MCF 10A (cell line): ENCODE measurements around the gene ZNF416. TPM values are rescaled to one million over a fixed set of nuclear protein-coding genes. Genes with fewer than 3 reads are reported as not detected.

ENCODE experiments used
- BruUV-seq: library from RNA; stranded (reverse); fragments of 400-500 nt; replicated peaks from 2 replicates; lab custom pipeline; 2021; lab: Mats Ljungman, UMichigan
- CTCF ChIA-PET: fragments of 300-600 bp; sonication (Branson Sonifier 250); formaldehyde crosslinking; extraction: SDS; loops from one replicate; lab custom pipeline; 2021; ENCODE audit warnings: antibody characterized with exemption, inconsistent platforms; lab: Yijun Ruan, JAX
- POLR2A ChIA-PET: fragments of 300-600, 350-650 bp; sonication (Branson Sonifier 250); formaldehyde crosslinking; extraction: SDS; loops from one replicate; lab custom pipeline; 2020; ENCODE audit warnings: antibody characterized with exemption, inconsistent platforms; lab: Yijun Ruan, JAX
- DNase-seq: peaks from one replicate; pipeline ENCODE4 v3.0.0-alpha.2; 2018; ENCODE audit not compliant: unreplicated experiment
- H3K27ac Mint-ChIP-seq: one replicate; pipeline ENCODE4 v1.8.0; 2022; ENCODE audit warnings: mild to moderate bottlenecking, low read depth, mixed read lengths; ENCODE audit not compliant: unreplicated experiment
- H3K27me3 Mint-ChIP-seq: one replicate; pipeline ENCODE4 v1.8.0; 2022; ENCODE audit warnings: mixed read lengths; ENCODE audit not compliant: insufficient read depth, unreplicated experiment
- H3K36me3 Mint-ChIP-seq: one replicate; pipeline ENCODE4 v1.8.0; 2022; ENCODE audit warnings: mild to moderate bottlenecking, moderate library complexity, mixed read lengths; ENCODE audit not compliant: insufficient read depth, unreplicated experiment
- H3K4me1 Mint-ChIP-seq: one replicate; pipeline ENCODE4 v1.8.0; 2022; ENCODE audit warnings: mixed read lengths; ENCODE audit not compliant: insufficient read depth, unreplicated experiment
- H3K4me3 Mint-ChIP-seq: one replicate; pipeline ENCODE4 v1.8.0; 2022; ENCODE audit warnings: mild to moderate bottlenecking, moderate library complexity, mixed read lengths; ENCODE audit not compliant: unreplicated experiment
- H3K9me3 Mint-ChIP-seq: one replicate; pipeline ENCODE4 v1.8.0; 2022; ENCODE audit warnings: mixed read lengths; ENCODE audit not compliant: unreplicated experiment
- intact Hi-C: fragments of 100-400 bp; cut with micrococcal nuclease; formaldehyde crosslinking; loops from 2 replicates; pipeline ENCODE4 v1.14.1; 2022
- total RNA-seq: library from RNA; stranded (reverse); gene quantifications from 2 replicates; pipeline ENCODE4 v1.2.3, GENCODE V29; 2022
- TF ChIP-seq, protein P1 (sequence below): fragments of 200-600 bp; IDR thresholded peaks from one replicate; pipeline ENCODE4 v1.8.0; 2022; ENCODE audit warnings: antibody characterized with exemption, mild to moderate bottlenecking; ENCODE audit not compliant: unreplicated experiment

Gene ZNF416
- total RNA-seq, 1 experiment from 2014 or later, result 5.0 TPM

GRCh38 chr19:57583521-57584416, 5.1 kb upstream of the ZNF416 start, which contains the start of gene ZIK1:
Gene ZIK1 (plus strand): TSS chr19:57584145. CDS start chr19:57584357, 212 bp downstream.
- no peak within 1 kb of the TSS for H3K27ac Mint-ChIP-seq
- CTCF ChIA-PET, result no interaction called here
- no peaks in the 10 kb centered on the region for H3K27me3 Mint-ChIP-seq
- TF ChIP-seq, protein P1, sequence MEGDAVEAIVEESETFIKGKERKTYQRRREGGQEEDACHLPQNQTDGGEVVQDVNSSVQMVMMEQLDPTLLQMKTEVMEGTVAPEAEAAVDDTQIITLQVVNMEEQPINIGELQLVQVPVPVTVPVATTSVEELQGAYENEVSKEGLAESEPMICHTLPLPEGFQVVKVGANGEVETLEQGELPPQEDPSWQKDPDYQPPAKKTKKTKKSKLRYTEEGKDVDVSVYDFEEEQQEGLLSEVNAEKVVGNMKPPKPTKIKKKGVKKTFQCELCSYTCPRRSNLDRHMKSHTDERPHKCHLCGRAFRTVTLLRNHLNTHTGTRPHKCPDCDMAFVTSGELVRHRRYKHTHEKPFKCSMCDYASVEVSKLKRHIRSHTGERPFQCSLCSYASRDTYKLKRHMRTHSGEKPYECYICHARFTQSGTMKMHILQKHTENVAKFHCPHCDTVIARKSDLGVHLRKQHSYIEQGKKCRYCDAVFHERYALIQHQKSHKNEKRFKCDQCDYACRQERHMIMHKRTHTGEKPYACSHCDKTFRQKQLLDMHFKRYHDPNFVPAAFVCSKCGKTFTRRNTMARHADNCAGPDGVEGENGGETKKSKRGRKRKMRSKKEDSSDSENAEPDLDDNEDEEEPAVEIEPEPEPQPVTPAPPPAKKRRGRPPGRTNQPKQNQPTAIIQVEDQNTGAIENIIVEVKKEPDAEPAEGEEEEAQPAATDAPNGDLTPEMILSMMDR, result no peak
- H3K9me3 Mint-ChIP-seq, result peaks cover 38% of the 10 kb centered on the region
- BruUV-seq, result no TSS peak
- intact Hi-C loops, result no loop called here
- DNase-seq, result no peak
- peaks cover 4% of the 10 kb centered on the region for H3K4me1 Mint-ChIP-seq
- POLR2A ChIA-PET, result no interaction called here
- H3K36me3 Mint-ChIP-seq, result no peaks in the 10 kb centered on the region
- no peak within 1 kb of the TSS for H3K4me3 Mint-ChIP-seq

- DNase-seq, result no peak
- peaks cover 34% of the 10 kb centered on the region for H3K9me3 Mint-ChIP-seq
- TF ChIP-seq, protein P1, result no peak
- intact Hi-C loops, result no loop called here
- H3K36me3 Mint-ChIP-seq, result no peaks in the 10 kb centered on the region
- peaks cover 4% of the 10 kb centered on the region for H3K4me1 Mint-ChIP-seq
- no peak overlapping the region for H3K27ac Mint-ChIP-seq
- H3K4me3 Mint-ChIP-seq, result no peak overlapping the region
- no TSS peak for BruUV-seq
- H3K27me3 Mint-ChIP-seq, result no peaks in the 10 kb centered on the region
- POLR2A ChIA-PET, result interaction anchor here (0.6 to 0.7 kb wide), 2 partner anchors 47 to 181 kb away, joined by 3 read pairs; no protein-coding TSS in a partner anchor
- CTCF ChIA-PET, result interaction anchor here (0.6 kb wide), 1 partner anchor 15 kb away, joined by 5 read pairs; no protein-coding TSS in a partner anchor
Measured at GRCh38 chr19:57583104-57583520, 4.4 kb upstream of the ZNF416 start.

GRCh38 chr19:57576661-57577060, 2.0 kb downstream of the ZNF416 start:
- Mint-ChIP-seq H3K4me1 (peaks cover 17% of the 10 kb centered on the region), H3K4me3 (no peak overlapping the region), H3K9me3 (peaks cover 43% of the 10 kb centered on the region), H3K36me3 (peaks cover 57% of the 10 kb centered on the region), H3K27ac (no peak overlapping the region), H3K27me3 (no peaks in the 10 kb centered on the region)
- TF ChIP-seq, protein P1, result no peak
- intact Hi-C loops, result loop anchor here (10.0 kb wide), 1 partner anchor 338 kb away; the partner anchor contains the start of gene ZNF417
- no peak for DNase-seq
- BruUV-seq, result no TSS peak
- ChIA-PET CTCF (no interaction called here), POLR2A (no interaction called here)

GRCh38 chr19:57572415-57572947, 6.2 kb downstream of the ZNF416 start:
- DNase-seq, result no peak
- intact Hi-C loops, result loop anchor here (10.0 kb wide), 1 partner anchor 342 kb away; the partner anchor contains the start of gene ZNF417
- Mint-ChIP-seq H3K9me3 (peaks cover 51% of the 10 kb centered on the region), H3K4me1 (peaks cover 9% of the 10 kb centered on the region), H3K4me3 (no peak overlapping the region), H3K27ac (no peak overlapping the region), H3K36me3 (peaks cover 54% of the 10 kb centered on the region), H3K27me3 (no peaks in the 10 kb centered on the region)
- ChIA-PET POLR2A (interaction anchor here (0.6 to 0.8 kb wide), 2 partner anchors 27 to 42 kb away, joined by 3 to 4 read pairs; partner anchors contain the start of genes ZNF134 and ZNF530), CTCF (no interaction called here)
- TF ChIP-seq, protein P1, result no peak
- BruUV-seq, result no TSS peak
